GM19035 (cell line): ENCODE measurements around the gene SCRN3.
"Not testable (repeated sequence)": the region's sequence is repeated elsewhere in the genome, so short reads cannot be mapped to it uniquely, and the experiment has no call there.

Experiments used
- ATAC-seq: cut with Tn5 transposase; IDR thresholded peaks from one replicate; pipeline ENCODE4 v1.9.1; 2021; ENCODE audit not compliant: unreplicated experiment

SCRN3 gene

GRCh38 chr2:174400853-174401252 is 5.3 kb downstream of the SCRN3 start:
- ATAC-seq, result no peak

GRCh38 chr2:174403628-174404027 is 8.1 kb downstream of the SCRN3 start:
- ATAC-seq, result no peak

GRCh38 chr2:174410039-174410438 is 14.5 kb downstream of the SCRN3 start:
- not testable (repeated sequence) for ATAC-seq

- ATAC-seq, result no peak
These were observed 16.7 kb downstream of the SCRN3 start for GRCh38 chr2:174412256-174412655.

DNA sequence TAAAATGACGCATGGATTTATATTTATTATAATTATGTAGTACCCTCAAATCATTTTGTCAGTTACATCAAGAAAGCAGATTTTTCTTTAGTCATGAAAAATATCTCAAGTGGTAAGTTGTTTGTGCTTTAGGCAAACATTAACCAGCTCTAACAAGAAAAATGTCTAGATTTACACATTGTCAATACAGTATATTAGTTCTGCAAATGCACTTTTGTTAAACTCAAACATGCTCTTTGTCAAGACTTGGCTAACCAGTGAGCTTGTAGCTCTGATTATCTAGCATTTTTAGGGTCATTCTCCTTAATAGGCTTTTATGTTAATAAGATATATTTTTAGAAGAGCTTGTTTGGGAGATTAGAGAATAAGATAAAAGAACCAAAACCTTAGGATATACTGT is 32.7 kb downstream of the SCRN3 start:
- ATAC-seq, result no peak

DNA sequence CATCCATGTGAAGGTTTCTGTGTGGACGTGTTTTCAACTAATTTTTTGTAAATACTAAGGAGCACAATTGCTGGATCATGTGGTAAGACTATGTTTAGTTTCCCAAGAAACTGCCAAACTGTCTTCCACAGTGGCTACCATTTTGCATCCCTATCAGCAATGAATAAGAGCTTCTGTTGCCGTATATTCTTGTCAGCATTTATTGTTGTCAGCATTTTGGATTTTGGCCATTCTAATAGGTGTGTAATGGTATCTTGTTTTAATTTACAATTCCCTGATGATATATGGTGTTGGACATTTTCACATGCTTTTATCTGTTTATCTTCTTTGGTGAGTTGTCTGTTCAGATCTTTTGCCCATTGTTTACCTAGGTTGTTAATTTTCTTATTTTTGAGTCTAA is 34.5 kb downstream of the SCRN3 start:
- ATAC-seq, result no peak

GRCh38 chr2:174431902-174432301 is 36.4 kb downstream of the SCRN3 start:
- ATAC-seq, result no peak

GRCh38 chr2:174436351-174436750 is 40.8 kb downstream of the SCRN3 start:
- no peak for ATAC-seq

DNA sequence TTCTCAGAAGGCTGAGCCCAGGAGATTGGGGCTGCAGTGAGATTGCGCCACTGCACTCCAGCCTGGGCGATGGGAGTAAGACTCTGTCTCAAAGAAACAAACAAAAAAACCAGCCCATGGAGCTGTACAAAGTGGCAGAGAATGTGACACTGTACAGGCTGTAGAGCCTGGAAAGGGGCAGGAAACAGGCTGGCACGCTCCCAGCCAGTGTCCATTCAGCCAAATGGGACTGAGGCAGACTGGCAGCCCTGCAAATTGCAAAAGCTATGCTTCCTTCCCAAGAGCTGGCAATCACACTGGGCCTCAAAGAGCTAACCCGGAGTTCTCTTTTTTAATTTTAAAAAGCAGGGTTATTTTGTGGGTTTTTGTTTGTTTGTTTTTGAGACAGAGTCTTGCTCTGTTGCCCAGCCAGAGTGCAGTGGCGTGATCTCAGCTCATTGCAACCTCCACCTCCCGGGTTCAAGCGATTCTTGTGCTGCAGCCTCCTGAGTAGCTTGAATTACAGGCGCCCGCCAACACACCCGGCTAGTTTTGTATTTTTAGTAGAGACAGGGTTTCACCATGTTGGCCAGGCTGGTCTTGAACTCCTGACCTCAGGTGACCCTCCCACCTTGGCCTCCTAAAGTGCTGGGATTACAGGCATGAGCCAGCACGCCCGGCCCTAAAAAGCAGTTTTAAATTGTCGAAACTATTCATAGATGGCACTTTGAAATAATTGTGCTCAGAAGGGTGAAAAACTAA is 42.8 kb downstream of the SCRN3 start:
- ATAC-seq, result no peak

- ATAC-seq, result no peak
These were observed 43.8 kb downstream of the SCRN3 start for GRCh38 chr2:174439323-174439722.

- ATAC-seq, result no peak
These were observed 44.4 kb downstream of the SCRN3 start for GRCh38 chr2:174439950-174440349.

GRCh38 chr2:174442546-174443510 is 47.3 kb downstream of the SCRN3 start:
- ATAC-seq, result no peak

DNA sequence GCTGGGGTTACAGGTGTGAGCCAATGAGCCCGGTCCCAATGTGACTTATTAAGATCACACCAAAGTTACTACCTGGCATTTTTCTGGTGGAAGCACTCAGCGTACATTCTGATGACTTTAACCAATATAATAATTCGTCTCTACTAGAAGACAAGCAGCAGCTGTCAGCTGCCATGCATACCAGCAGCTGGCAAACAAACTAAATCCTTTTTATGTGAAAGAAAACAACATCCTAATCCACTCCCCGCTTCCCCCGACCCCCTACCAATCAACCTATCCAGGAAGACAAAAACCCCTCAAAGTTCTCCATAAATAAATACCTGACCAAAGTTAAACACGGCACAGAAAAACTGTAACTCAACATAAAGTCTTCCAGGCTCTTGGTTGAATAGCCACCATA is 49.2 kb downstream of the SCRN3 start:
- ATAC-seq, result no peak

- ATAC-seq, result no peak
These were observed 49.7 kb downstream of the SCRN3 start for GRCh38 chr2:174445248-174445647.

DNA sequence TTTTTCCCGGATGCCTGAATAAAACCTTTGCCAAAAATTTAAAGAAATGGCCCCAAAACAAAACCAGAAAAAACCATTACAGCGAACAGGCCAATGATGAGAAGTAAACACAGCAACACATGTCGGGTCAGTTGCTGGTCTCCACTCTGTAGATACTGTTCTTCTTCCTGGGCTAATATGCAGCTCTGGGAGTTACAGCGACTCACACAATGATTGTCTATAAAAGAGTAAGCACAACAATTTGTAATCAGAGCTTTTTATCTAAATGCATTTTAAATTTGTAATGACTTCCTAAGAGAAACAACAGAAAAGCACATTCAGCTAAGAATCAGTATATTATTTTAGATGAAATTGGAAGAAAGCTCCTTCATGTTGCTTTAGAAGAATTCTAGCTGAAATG is 51.0 kb downstream of the SCRN3 start:
- ATAC-seq, result no peak

- ATAC-seq, result no peak
These were observed 53.5 kb downstream of the SCRN3 start for GRCh38 chr2:174449033-174449432.

DNA sequence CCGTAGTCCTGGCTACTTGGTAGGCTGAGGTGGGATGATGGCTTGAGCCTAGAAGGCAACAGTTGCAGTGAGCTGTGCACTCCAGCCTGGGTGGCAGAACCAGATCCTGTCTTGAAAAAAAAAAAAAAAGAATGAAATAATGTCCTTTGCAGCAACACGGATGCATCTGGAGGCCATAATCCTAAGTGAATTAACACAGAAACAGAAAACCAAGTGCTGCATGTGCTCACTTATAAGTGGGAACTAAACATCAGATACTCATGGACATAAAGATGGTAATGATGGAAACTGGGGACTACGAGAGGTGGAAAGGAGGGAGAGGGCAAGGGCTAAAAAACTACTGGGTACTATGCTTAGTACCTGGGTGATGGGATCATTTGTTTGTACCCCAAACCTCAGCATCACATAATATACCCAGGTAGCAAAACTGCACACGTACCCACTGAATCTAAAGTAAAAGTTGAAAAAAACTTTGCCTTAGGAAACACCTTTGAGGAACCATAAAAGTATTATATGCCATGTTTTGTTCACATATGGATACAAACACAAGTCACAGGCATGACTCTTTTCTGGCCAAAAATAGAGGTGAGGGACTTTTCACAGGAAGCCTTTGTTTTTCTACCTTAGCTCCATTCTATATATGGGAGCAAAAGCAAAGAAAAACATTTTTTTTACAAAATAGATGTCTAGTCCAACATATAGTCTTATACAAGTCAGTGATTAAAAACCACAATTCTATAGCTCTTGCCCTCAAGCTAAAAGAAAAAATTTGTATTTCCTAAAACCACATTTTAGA is 54.7 kb downstream of the SCRN3 start:
- no peak for ATAC-seq

- no peak for ATAC-seq
These were observed 59.0 kb downstream of the SCRN3 start for GRCh38 chr2:174454566-174454965.

DNA sequence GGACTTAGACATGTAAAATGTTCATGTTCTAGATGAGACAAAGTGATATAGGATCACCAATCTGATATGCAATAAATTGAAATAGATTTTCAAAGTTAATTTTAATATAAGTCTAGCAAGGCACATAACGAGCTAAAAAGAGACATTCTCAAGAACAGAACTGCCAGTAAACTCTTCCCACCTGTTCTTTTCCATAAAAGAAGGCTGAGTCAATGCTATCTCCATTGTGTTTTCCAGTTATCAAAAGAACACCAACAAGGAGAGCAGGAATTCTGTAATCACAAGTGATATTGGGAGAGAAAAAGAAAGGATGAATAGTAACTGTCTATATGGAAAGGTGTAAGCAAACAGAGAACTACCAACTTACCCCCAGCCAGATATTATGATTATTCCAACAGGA is 65.7 kb downstream of the SCRN3 start:
- ATAC-seq, result no peak

- no peak for ATAC-seq
These were observed 69.8 kb downstream of the SCRN3 start for GRCh38 chr2:174465327-174465726.

- ATAC-seq, result no peak
These were observed 78.3 kb downstream of the SCRN3 start for GRCh38 chr2:174473796-174474195.
